K562 (cell line): ENCODE measurements around the gene UNC45A.

Experiments used
- BCL6 ChIP-seq: fragments of 250-450 bp; sonication (Bioruptor Pico); IDR thresholded peaks from 2 replicates; pipeline ENCODE4 v1.4.0; 2020
- CBX1 ChIP-seq: sonication (generic); IDR thresholded peaks from 2 replicates; pipeline ENCODE4 v1.6.1; 2016; ENCODE audit warnings: antibody characterized with exemption, low read depth, mild to moderate bottlenecking
- HDAC8 ChIP-seq: fragments of 450-650 bp; IDR thresholded peaks from 2 replicates; pipeline ENCODE4 v1.6.1; 2016; ENCODE audit warnings: mild to moderate bottlenecking, missing genetic modification characterization, moderate library complexity, missing compliant biosample characterization
- RFX5 ChIP-seq: IDR thresholded peaks from 2 replicates; pipeline ENCODE4 v1.6.1; 2011; ENCODE audit warnings: low read depth, mild to moderate bottlenecking, improper control_type of control experiment, low read length
- SIN3A ChIP-seq, 2 experiments: fragments of 150-350 bp in 1 of 2; IDR thresholded peaks; 2 replicates each; pipeline ENCODE4 v1.6.1; 2011 to 2016; ENCODE audit warnings: borderline replicate concordance in 2 of 2, low read depth in 2 of 2, low read length in 2 of 2, mild to moderate bottlenecking in 2 of 2, moderate library complexity in 2 of 2; ENCODE audit not compliant: control insufficient read depth in 1 of 2
- YBX1 ChIP-seq: fragments of 450-650 bp; IDR thresholded peaks from 2 replicates; pipeline ENCODE4 v1.7.1; 2016; ENCODE audit warnings: mild to moderate bottlenecking
- ZNF274 ChIP-seq: IDR thresholded peaks from 2 replicates; pipeline ENCODE4 v1.6.1; 2011; ENCODE audit warnings: low read depth, mild to moderate bottlenecking, low read length, moderate library complexity, borderline replicate concordance

- TF ChIP-seq HDAC8 = no peak
- no peak for TF ChIP-seq ZNF274
- TF ChIP-seq CBX1 = no peak
- TF ChIP-seq YBX1 = no peak
- TF ChIP-seq BCL6 (CRISPR knock-in tag) = no peak
- TF ChIP-seq RFX5 = no peak
- no peak for TF ChIP-seq SIN3A (IDR thresholded peaks at IDR 0.05; ENCODE audit: borderline replicate concordance in 2 of 2, control insufficient read depth in 1 of 2, low read depth in 2 of 2, low read length in 2 of 2)
These were observed 11.5 kb downstream of the UNC45A start for GRCh38 chr15:90946538-90946937.
